Fibroblast of lung (primary cell): ENCODE measurements around the gene CLTC.

Source experiments
- EZH2 ChIP-seq: IDR thresholded peaks from 2 replicates; pipeline ENCODE4 v1.5.1; 2012; ENCODE audit warnings: low read length, control low read depth, mild to moderate bottlenecking; ENCODE audit errors: missing control alignments
- TF ChIP-seq, protein P1 (sequence below), 2 donors: IDR thresholded peaks in 1 of 2; conservative IDR thresholded peaks in 1 of 2; 1 replicate in 1 of 2; 2 replicates in 1 of 2; pipeline ENCODE4 v1.5.1; 2011 to 2012; ENCODE audit warnings: low read length in 2 of 2, control low read depth in 1 of 2, inconsistent platforms in 1 of 2, low read depth in 1 of 2, mild to moderate bottlenecking in 1 of 2

DNA sequence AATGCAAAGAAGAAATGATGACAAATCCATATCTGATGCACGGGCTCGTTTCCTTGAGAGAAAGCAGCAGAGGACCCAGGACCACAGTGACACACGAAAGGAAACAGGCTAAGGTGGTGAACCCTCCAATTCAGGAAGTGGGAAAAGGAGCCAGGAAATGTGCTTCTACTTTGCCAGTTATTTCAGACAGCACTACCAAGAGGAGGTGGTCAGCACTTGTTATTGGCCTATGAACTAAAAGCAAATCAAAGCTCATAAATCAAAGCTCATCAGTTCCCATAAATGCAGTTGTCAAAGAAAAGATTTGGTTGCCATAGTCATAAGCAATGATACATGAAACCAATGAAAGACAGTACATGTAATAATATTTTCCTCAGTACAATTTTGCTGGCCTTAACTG lies 12.6 kb upstream of the CLTC start:
- TF ChIP-seq EZH2, result no peak
- TF ChIP-seq, protein P1, sequence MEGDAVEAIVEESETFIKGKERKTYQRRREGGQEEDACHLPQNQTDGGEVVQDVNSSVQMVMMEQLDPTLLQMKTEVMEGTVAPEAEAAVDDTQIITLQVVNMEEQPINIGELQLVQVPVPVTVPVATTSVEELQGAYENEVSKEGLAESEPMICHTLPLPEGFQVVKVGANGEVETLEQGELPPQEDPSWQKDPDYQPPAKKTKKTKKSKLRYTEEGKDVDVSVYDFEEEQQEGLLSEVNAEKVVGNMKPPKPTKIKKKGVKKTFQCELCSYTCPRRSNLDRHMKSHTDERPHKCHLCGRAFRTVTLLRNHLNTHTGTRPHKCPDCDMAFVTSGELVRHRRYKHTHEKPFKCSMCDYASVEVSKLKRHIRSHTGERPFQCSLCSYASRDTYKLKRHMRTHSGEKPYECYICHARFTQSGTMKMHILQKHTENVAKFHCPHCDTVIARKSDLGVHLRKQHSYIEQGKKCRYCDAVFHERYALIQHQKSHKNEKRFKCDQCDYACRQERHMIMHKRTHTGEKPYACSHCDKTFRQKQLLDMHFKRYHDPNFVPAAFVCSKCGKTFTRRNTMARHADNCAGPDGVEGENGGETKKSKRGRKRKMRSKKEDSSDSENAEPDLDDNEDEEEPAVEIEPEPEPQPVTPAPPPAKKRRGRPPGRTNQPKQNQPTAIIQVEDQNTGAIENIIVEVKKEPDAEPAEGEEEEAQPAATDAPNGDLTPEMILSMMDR (conservative IDR thresholded peaks at IDR 0.05 in 1 of 2, IDR thresholded peaks at IDR 0.05 in 1 of 2; ENCODE audit: low read depth in 1 of 2, low read length in 2 of 2), result no peak
